HepG2 (cell line): Measurements from ENCODE around the gene CCDC142. TPM values are rescaled to one million over a fixed set of nuclear protein-coding genes. Genes with fewer than 3 reads are reported as not detected.

ENCODE experiments used
- ERF ChIP-seq: IDR thresholded peaks from 2 replicates; pipeline ENCODE4 v1.6.1; 2018; ENCODE audit warnings: missing biosample characterization, missing genetic modification reagents
- ETV6 ChIP-seq: sonication (generic); formaldehyde crosslinking; conservative IDR thresholded peaks from 2 replicates; pipeline ENCODE4 v1.4.0; 2020; ENCODE audit warnings: missing genetic modification reagents
- GLI4 ChIP-seq: sonication (generic); formaldehyde crosslinking; IDR thresholded peaks from 2 replicates; pipeline ENCODE4 v1.5.1; 2020; ENCODE audit warnings: missing genetic modification reagents, mild to moderate bottlenecking, moderate library complexity, borderline replicate concordance
- KAT2B ChIP-seq: fragments of 150-350 bp; IDR thresholded peaks from 2 replicates; pipeline ENCODE4 v1.6.1; 2014; ENCODE audit warnings: low read depth, low read length, borderline replicate concordance
- KLF6 ChIP-seq: IDR thresholded peaks from 2 replicates; pipeline ENCODE4 v1.8.0; 2016; ENCODE audit warnings: missing biosample characterization, missing genetic modification reagents
- SIX1 ChIP-seq: sonication (generic); formaldehyde crosslinking; IDR thresholded peaks from 2 replicates; pipeline ENCODE4 v1.4.0; 2020; ENCODE audit warnings: missing genetic modification reagents, borderline replicate concordance
- STAG1 ChIP-seq: sonication (generic); formaldehyde crosslinking; IDR thresholded peaks from 2 replicates; pipeline ENCODE4 v1.4.0; 2020; ENCODE audit warnings: missing genetic modification reagents
- TCF7L2 ChIP-seq: IDR thresholded peaks from 2 replicates; pipeline ENCODE4 v1.6.1; 2011; ENCODE audit warnings: mild to moderate bottlenecking, low read depth, low read length, moderate library complexity
- THYN1 ChIP-seq: sonication (generic); formaldehyde crosslinking; IDR thresholded peaks from 2 replicates; pipeline ENCODE4 v1.8.1; 2023; ENCODE audit warnings: low read depth, mild to moderate bottlenecking, moderate library complexity, missing genetic modification reagents, borderline replicate concordance
- YEATS2 ChIP-seq: sonication (generic); formaldehyde crosslinking; IDR thresholded peaks from 2 replicates; pipeline ENCODE4 v1.4.0; 2020; ENCODE audit warnings: missing genetic modification reagents, borderline replicate concordance
- ZNF143 ChIP-seq: sonication (generic); formaldehyde crosslinking; IDR thresholded peaks from 2 replicates; pipeline ENCODE4 v1.4.0; 2020; ENCODE audit warnings: missing genetic modification reagents
- ZNF263 ChIP-seq: sonication (generic); formaldehyde crosslinking; IDR thresholded peaks from 2 replicates; pipeline ENCODE4 v1.4.0; 2020; ENCODE audit warnings: missing genetic modification reagents
- ZNF431 ChIP-seq: sonication (generic); formaldehyde crosslinking; IDR thresholded peaks from 2 replicates; pipeline ENCODE4 v1.9.0; 2022; ENCODE audit warnings: missing genetic modification reagents, low read depth, mild to moderate bottlenecking, borderline replicate concordance
- ZNF616 ChIP-seq: sonication (generic); formaldehyde crosslinking; IDR thresholded peaks from 2 replicates; pipeline ENCODE4 v1.5.0; 2020; ENCODE audit warnings: low read depth, mild to moderate bottlenecking, missing genetic modification reagents
- polyA plus RNA-seq, 8 experiments: library from polyadenylated mRNA; depleted of rRNA in 3 of 8; stranded (reverse) in 7 of 8; unstranded in 1 of 8; fragments of >200 nt; fragmentation: Illumina TruSeq in 4 of 8; extraction: Trizol in 4 of 8; gene quantifications; 2 replicates each; pipeline versions ENCODE4 v1.2.1 to v1.2.3, GENCODE V29; 2011 to 2016; ENCODE audit warnings: low read depth in 4 of 8, missing spikeins in 1 of 8, mixed read lengths in 1 of 8; ENCODE audit not compliant: insufficient read depth in 1 of 8
- total RNA-seq, 5 experiments: library from RNA; depleted of rRNA; stranded (reverse); fragments of >200 nt; fragmentation: Illumina TruSeq; extraction: Trizol; gene quantifications; 2 replicates each; pipeline ENCODE4 v1.2.3, GENCODE V29; 2016; ENCODE audit warnings: low read depth in 1 of 5
- TF ChIP-seq, protein P1 (sequence below): sonication (generic); formaldehyde crosslinking; conservative IDR thresholded peaks from 2 replicates; pipeline ENCODE4 v1.4.0; 2020; ENCODE audit warnings: missing genetic modification reagents
- TF ChIP-seq, protein P2 (sequence below): IDR thresholded peaks from 2 replicates; pipeline ENCODE4 v1.6.1; 2016; ENCODE audit warnings: low read depth, missing genetic modification reagents, missing compliant biosample characterization
- TF ChIP-seq, protein P3 (sequence below): sonication (generic); formaldehyde crosslinking; IDR thresholded peaks from 2 replicates; pipeline ENCODE4 v1.5.1; 2020; ENCODE audit warnings: missing genetic modification reagents, mild to moderate bottlenecking, borderline replicate concordance
- TF ChIP-seq, protein P4 (sequence below): sonication (generic); formaldehyde crosslinking; IDR thresholded peaks from 2 replicates; pipeline ENCODE4 v1.5.0; 2020; ENCODE audit warnings: mild to moderate bottlenecking, missing genetic modification reagents

The CCDC142 gene
- total and polyA plus RNA-seq, 2 of the 13 experiments (the other 11 are each of a cell fraction or from before 2014, with no cell fraction given), result 14.7 to 30.4 TPM

GRCh38 chr2:74472086-74472944, 10.5 kb downstream of the CCDC142 start, which contains the start of gene MRPL53 (continued):
- TF ChIP-seq, protein P1, sequence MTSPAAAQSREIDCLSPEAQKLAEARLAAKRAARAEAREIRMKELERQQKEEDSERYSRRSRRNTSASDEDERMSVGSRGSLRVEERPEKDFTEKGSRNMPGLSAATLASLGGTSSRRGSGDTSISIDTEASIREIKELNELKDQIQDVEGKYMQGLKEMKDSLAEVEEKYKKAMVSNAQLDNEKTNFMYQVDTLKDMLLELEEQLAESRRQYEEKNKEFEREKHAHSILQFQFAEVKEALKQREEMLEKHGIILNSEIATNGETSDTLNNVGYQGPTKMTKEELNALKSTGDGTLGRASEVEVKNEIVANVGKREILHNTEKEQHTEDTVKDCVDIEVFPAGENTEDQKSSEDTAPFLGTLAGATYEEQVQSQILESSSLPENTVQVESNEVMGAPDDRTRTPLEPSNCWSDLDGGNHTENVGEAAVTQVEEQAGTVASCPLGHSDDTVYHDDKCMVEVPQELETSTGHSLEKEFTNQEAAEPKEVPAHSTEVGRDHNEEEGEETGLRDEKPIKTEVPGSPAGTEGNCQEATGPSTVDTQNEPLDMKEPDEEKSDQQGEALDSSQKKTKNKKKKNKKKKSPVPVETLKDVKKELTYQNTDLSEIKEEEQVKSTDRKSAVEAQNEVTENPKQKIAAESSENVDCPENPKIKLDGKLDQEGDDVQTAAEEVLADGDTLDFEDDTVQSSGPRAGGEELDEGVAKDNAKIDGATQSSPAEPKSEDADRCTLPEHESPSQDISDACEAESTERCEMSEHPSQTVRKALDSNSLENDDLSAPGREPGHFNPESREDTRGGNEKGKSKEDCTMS (CRISPR knock-in tag), result peak; percentile 36; the same call in 1 of the 2 replicates
- TF ChIP-seq, protein P2, sequence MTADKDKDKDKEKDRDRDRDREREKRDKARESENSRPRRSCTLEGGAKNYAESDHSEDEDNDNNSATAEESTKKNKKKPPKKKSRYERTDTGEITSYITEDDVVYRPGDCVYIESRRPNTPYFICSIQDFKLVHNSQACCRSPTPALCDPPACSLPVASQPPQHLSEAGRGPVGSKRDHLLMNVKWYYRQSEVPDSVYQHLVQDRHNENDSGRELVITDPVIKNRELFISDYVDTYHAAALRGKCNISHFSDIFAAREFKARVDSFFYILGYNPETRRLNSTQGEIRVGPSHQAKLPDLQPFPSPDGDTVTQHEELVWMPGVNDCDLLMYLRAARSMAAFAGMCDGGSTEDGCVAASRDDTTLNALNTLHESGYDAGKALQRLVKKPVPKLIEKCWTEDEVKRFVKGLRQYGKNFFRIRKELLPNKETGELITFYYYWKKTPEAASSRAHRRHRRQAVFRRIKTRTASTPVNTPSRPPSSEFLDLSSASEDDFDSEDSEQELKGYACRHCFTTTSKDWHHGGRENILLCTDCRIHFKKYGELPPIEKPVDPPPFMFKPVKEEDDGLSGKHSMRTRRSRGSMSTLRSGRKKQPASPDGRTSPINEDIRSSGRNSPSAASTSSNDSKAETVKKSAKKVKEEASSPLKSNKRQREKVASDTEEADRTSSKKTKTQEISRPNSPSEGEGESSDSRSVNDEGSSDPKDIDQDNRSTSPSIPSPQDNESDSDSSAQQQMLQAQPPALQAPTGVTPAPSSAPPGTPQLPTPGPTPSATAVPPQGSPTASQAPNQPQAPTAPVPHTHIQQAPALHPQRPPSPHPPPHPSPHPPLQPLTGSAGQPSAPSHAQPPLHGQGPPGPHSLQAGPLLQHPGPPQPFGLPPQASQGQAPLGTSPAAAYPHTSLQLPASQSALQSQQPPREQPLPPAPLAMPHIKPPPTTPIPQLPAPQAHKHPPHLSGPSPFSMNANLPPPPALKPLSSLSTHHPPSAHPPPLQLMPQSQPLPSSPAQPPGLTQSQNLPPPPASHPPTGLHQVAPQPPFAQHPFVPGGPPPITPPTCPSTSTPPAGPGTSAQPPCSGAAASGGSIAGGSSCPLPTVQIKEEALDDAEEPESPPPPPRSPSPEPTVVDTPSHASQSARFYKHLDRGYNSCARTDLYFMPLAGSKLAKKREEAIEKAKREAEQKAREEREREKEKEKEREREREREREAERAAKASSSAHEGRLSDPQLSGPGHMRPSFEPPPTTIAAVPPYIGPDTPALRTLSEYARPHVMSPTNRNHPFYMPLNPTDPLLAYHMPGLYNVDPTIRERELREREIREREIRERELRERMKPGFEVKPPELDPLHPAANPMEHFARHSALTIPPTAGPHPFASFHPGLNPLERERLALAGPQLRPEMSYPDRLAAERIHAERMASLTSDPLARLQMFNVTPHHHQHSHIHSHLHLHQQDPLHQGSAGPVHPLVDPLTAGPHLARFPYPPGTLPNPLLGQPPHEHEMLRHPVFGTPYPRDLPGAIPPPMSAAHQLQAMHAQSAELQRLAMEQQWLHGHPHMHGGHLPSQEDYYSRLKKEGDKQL (CRISPR knock-in tag), result peak; percentile 58; the same call in 1 of the 2 replicates
- peak; percentile 95 for TF ChIP-seq ETV6 (CRISPR knock-in tag)
- TF ChIP-seq SIX1 (CRISPR knock-in tag), result peak; percentile 25; the same call in 1 of the 2 replicates
- TF ChIP-seq, protein P3, sequence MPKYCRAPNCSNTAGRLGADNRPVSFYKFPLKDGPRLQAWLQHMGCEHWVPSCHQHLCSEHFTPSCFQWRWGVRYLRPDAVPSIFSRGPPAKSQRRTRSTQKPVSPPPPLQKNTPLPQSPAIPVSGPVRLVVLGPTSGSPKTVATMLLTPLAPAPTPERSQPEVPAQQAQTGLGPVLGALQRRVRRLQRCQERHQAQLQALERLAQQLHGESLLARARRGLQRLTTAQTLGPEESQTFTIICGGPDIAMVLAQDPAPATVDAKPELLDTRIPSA (CRISPR knock-in tag), result peak; percentile 97
- peak; percentile 93 for TF ChIP-seq KLF6
- TF ChIP-seq ZNF263 (CRISPR knock-in tag), result no peak; the same call in 1 of the 2 replicates
- peak; percentile 48 for TF ChIP-seq STAG1 (CRISPR knock-in tag)
- peak; percentile 87 for TF ChIP-seq ZNF431 (CRISPR knock-in tag)
- no peak for TF ChIP-seq KAT2B
- no peak for TF ChIP-seq TCF7L2
- peak; percentile 90; the same call in 1 of the 2 replicates for TF ChIP-seq YEATS2 (CRISPR knock-in tag)
- peak; percentile 96; the same call in 1 of the 2 replicates for TF ChIP-seq GLI4 (CRISPR knock-in tag)
- TF ChIP-seq ZNF143 (CRISPR knock-in tag), result peak; percentile 77
- peak; percentile 76; the same call in 1 of the 2 replicates for TF ChIP-seq THYN1 (CRISPR knock-in tag)
- TF ChIP-seq, protein P4, sequence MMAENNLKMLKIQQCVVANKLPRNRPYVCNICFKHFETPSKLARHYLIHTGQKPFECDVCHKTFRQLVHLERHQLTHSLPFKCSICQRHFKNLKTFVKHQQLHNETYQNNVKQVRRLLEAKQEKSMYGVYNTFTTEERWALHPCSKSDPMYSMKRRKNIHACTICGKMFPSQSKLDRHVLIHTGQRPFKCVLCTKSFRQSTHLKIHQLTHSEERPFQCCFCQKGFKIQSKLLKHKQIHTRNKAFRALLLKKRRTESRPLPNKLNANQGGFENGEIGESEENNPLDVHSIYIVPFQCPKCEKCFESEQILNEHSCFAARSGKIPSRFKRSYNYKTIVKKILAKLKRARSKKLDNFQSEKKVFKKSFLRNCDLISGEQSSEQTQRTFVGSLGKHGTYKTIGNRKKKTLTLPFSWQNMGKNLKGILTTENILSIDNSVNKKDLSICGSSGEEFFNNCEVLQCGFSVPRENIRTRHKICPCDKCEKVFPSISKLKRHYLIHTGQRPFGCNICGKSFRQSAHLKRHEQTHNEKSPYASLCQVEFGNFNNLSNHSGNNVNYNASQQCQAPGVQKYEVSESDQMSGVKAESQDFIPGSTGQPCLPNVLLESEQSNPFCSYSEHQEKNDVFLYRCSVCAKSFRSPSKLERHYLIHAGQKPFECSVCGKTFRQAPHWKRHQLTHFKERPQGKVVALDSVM, result peak; percentile 77
- TF ChIP-seq ZNF616 (CRISPR knock-in tag), result peak; percentile 91; the same call in 1 of the 2 replicates
- TF ChIP-seq ERF (CRISPR knock-in tag), result peak; percentile 98; the same call in 1 of the 2 replicates
